Gastrocnemius medialis (tissue), 4 donors: ENCODE results near the gene TEAD4.
A peak's percentile ranks its signal among the peaks of the same experiment; 100 is the strongest.

Experiments used
- POLR2A ChIP-seq, 2 donors: fragments of 450-650 bp; IDR thresholded peaks; one replicate each; pipeline ENCODE4 v1.6.1; 2017; ENCODE audit warnings: antibody characterized with exemption in 2 of 2, mild to moderate bottlenecking in 2 of 2, moderate library complexity in 2 of 2
- TF ChIP-seq, protein P1 (sequence below), 5 experiments: fragments of 450-650 bp in 3 of 5; fragments of 200-600 bp in 2 of 5; sonication (generic) in 2 of 5; IDR thresholded peaks in 4 of 5; conservative IDR thresholded peaks in 1 of 5; 1 replicate in 4 of 5; 2 replicates in 1 of 5; pipeline ENCODE4 v1.5.1; 2016 to 2019; ENCODE audit warnings: antibody characterized with exemption in 5 of 5, mild to moderate bottlenecking in 3 of 5, moderate library complexity in 3 of 5

DNA sequence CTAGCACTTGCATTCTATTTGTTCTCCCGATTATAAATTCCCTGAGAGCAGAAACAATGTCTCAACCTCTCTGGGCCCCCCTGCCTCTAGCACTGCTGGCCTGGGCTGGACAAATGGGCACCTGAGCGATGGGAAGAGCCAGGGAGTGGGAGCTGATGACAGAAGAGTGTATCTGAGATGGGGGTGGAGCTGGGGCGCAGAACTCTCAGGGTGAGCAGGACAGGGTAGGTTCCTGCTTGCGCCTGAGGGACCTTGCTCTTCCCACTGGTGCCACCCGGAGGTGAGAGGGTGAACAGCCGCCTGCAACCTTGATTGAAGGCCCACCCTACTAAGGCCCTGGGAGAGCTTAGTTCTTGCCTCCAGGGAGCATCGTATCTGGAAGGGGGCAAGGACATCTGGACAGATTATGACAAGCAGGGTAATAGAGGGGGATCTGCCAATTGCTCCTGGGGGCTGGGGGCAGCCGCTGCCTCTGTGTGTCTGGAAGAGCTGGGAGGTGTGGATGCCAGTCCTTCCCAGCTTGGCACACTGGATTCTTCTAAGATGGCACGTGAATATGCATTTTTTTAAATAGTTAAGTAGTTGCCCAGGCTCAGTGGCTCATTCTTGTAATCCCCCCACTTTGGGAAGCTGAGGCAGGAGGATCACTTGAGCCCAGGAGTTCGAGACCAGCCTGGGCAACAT lies 75.0 kb downstream of the TEAD4 start:
- TF ChIP-seq, protein P1, sequence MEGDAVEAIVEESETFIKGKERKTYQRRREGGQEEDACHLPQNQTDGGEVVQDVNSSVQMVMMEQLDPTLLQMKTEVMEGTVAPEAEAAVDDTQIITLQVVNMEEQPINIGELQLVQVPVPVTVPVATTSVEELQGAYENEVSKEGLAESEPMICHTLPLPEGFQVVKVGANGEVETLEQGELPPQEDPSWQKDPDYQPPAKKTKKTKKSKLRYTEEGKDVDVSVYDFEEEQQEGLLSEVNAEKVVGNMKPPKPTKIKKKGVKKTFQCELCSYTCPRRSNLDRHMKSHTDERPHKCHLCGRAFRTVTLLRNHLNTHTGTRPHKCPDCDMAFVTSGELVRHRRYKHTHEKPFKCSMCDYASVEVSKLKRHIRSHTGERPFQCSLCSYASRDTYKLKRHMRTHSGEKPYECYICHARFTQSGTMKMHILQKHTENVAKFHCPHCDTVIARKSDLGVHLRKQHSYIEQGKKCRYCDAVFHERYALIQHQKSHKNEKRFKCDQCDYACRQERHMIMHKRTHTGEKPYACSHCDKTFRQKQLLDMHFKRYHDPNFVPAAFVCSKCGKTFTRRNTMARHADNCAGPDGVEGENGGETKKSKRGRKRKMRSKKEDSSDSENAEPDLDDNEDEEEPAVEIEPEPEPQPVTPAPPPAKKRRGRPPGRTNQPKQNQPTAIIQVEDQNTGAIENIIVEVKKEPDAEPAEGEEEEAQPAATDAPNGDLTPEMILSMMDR (IDR thresholded peaks at IDR 0.05 in 4 of 5, conservative IDR thresholded peaks at IDR 0.05 in 1 of 5) = peak; percentile 83 to 91 (median 89)
- peak in 1 of 2 donors; percentile 65 for TF ChIP-seq POLR2A (IDR thresholded peaks at IDR 0.05)
